ENCODE data around the gene JOSD2. TPM values are rescaled to one million over a fixed set of nuclear protein-coding genes. Genes with fewer than 3 reads are reported as not detected.

JOSD2 gene
- total and polyA plus RNA-seq, 4 experiments from 2014 or later: 22.4 to 35.8 (median 28.7) TPM

GRCh38 chr19:50464348-50464747 is 46.6 kb downstream of the JOSD2 start:
- intact Hi-C loops (cut with micrococcal nuclease): no loop called here
- Histone ChIP-seq H3K27ac (ENCODE audit: low read depth, low read length) (no peak overlapping the region), H3K27me3 (ENCODE audit: insufficient read depth, low read length) (peaks cover 2% of the 10 kb centered on the region), H3K4me1 (ENCODE audit: insufficient read depth, low read length) (no peaks in the 10 kb centered on the region), H3K4me3 (ENCODE audit: low read length in 2 of 2) (no peak overlapping the region), H3K36me3 (ENCODE audit: insufficient read depth, low read length) (no peaks in the 10 kb centered on the region), H3K9me3 (ENCODE audit: control insufficient read depth in 1 of 2, low read length in 2 of 2) (no peaks in the 10 kb centered on the region)
- CTCF ChIA-PET (ENCODE audit: partially characterized antibody): interaction anchor here (0.8 kb wide), 1 partner anchor 107 kb away, joined by 4 read pairs; no protein-coding TSS in a partner anchor
- POLR2A ChIA-PET (ENCODE audit: partially characterized antibody): no interaction called here
- peaks cover 3 to 6% (median 4%) of the 10 kb centered on the region in 4 donors for H3K4me1 Mint-ChIP-seq
- no peak overlapping the region for H3K4me3 Mint-ChIP-seq
- peaks cover 6 to 10% of the 10 kb centered on the region in 2 donors for H3K27me3 Mint-ChIP-seq
- no peaks in the 10 kb centered on the region for H3K36me3 Mint-ChIP-seq
- no peak for DNase-seq
- no peaks in the 10 kb centered on the region for H3K9me3 Mint-ChIP-seq
- no peak overlapping the region for H3K27ac Mint-ChIP-seq

GRCh38 chr19:50462970-50463369 is 48.0 kb downstream of the JOSD2 start:
- DNase-seq: no peak
- H3K4me3 ChIP-seq (ENCODE audit: low read length in 2 of 2): no peak overlapping the region
- no peaks in the 10 kb centered on the region for H3K36me3 ChIP-seq (ENCODE audit: insufficient read depth, low read length)
- ChIA-PET CTCF (ENCODE audit: partially characterized antibody) (interaction anchor here (0.9 to 1.8 kb wide), 4 partner anchors 11 to 105 kb away, joined by 3 to 11 read pairs (median 3); no protein-coding TSS in a partner anchor), POLR2A (ENCODE audit: partially characterized antibody) (interaction anchor here (1.1 kb wide), 1 partner anchor 13 kb away, joined by 3 read pairs; the partner anchor contains the start of genes EMC10 and GARIN5A)
- no peak overlapping the region for H3K27ac ChIP-seq (ENCODE audit: low read depth, low read length)
- H3K27me3 ChIP-seq (ENCODE audit: insufficient read depth, low read length): peaks cover 2% of the 10 kb centered on the region
- H3K27ac Mint-ChIP-seq: no peak overlapping the region
- H3K9me3 ChIP-seq (ENCODE audit: control insufficient read depth in 1 of 2, low read length in 2 of 2): no peaks in the 10 kb centered on the region
- intact Hi-C loops (cut with micrococcal nuclease): no loop called here
- H3K4me1 Mint-ChIP-seq: peaks cover 3 to 6% (median 4%) of the 10 kb centered on the region in 4 donors
- H3K36me3 Mint-ChIP-seq: no peaks in the 10 kb centered on the region
- H3K27me3 Mint-ChIP-seq: peaks cover 6 to 10% of the 10 kb centered on the region in 2 donors
- no peak overlapping the region for H3K4me3 Mint-ChIP-seq
- H3K4me1 ChIP-seq (ENCODE audit: insufficient read depth, low read length): no peaks in the 10 kb centered on the region
- no peaks in the 10 kb centered on the region for H3K9me3 Mint-ChIP-seq

- DNase-seq: peak in 4 of 5 donors; percentile 37 to 51 (median 46)
- Histone ChIP-seq H3K27me3 (ENCODE audit: insufficient read depth, low read length) (peaks cover 2% of the 10 kb centered on the region), H3K4me1 (ENCODE audit: insufficient read depth, low read length) (no peaks in the 10 kb centered on the region), H3K9me3 (ENCODE audit: control insufficient read depth in 1 of 2, low read length in 2 of 2) (no peaks in the 10 kb centered on the region), H3K27ac (ENCODE audit: low read depth, low read length) (no peak overlapping the region), H3K4me3 (ENCODE audit: low read length in 2 of 2) (no peak overlapping the region), H3K36me3 (ENCODE audit: insufficient read depth, low read length) (no peaks in the 10 kb centered on the region)
- Mint-ChIP-seq H3K36me3 (no peaks in the 10 kb centered on the region), H3K4me1 (peaks cover 3 to 6% (median 4%) of the 10 kb centered on the region in 4 donors), H3K27ac (peak overlapping the region in 1 of 7 donors; percentile 63), H3K27me3 (peaks cover 5 to 18% of the 10 kb centered on the region in 2 donors), H3K4me3 (no peak overlapping the region), H3K9me3 (no peaks in the 10 kb centered on the region)
- intact Hi-C loops (cut with micrococcal nuclease): loop anchor here (1.0 kb wide), 2 partner anchors 93 to 104 kb away; no protein-coding TSS in a partner anchor
- CTCF ChIA-PET (ENCODE audit: partially characterized antibody): interaction anchor here (0.7 to 1.9 kb wide), 11 partner anchors 13 to 104 kb away, joined by 3 to 19 read pairs (median 5); partner anchors contain the start of gene NAPSA
- POLR2A ChIA-PET (ENCODE audit: partially characterized antibody): interaction anchor here (1.9 kb wide), 1 partner anchor 104 kb away, joined by 9 read pairs; no protein-coding TSS in a partner anchor
Measured at GRCh38 chr19:50461066-50461875, 49.7 kb downstream of the JOSD2 start.

- H3K36me3 ChIP-seq (ENCODE audit: insufficient read depth, low read length): no peaks in the 10 kb centered on the region
- peaks cover 3 to 6% (median 4%) of the 10 kb centered on the region in 4 donors for H3K4me1 Mint-ChIP-seq
- no peak overlapping the region for H3K4me3 ChIP-seq (ENCODE audit: low read length in 2 of 2)
- POLR2A ChIA-PET (ENCODE audit: partially characterized antibody): interaction anchor here (1.0 to 1.9 kb wide), 2 partner anchors 92 to 103 kb away, joined by 3 to 9 read pairs; no protein-coding TSS in a partner anchor
- H3K4me3 Mint-ChIP-seq: no peak overlapping the region
- H3K27ac ChIP-seq (ENCODE audit: low read depth, low read length): no peak overlapping the region
- H3K27me3 Mint-ChIP-seq: peaks cover 7 to 25% of the 10 kb centered on the region in 2 donors
- H3K27me3 ChIP-seq (ENCODE audit: insufficient read depth, low read length): peaks cover 2% of the 10 kb centered on the region
- H3K9me3 ChIP-seq (ENCODE audit: control insufficient read depth in 1 of 2, low read length in 2 of 2): no peaks in the 10 kb centered on the region
- intact Hi-C loops (cut with micrococcal nuclease): no loop called here
- H3K4me1 ChIP-seq (ENCODE audit: insufficient read depth, low read length): no peaks in the 10 kb centered on the region
- no peaks in the 10 kb centered on the region for H3K36me3 Mint-ChIP-seq
- DNase-seq: no peak
- H3K27ac Mint-ChIP-seq: no peak overlapping the region
- H3K9me3 Mint-ChIP-seq: no peaks in the 10 kb centered on the region
- CTCF ChIA-PET (ENCODE audit: partially characterized antibody): interaction anchor here (0.6 to 1.9 kb wide), 10 partner anchors 14 to 103 kb away, joined by 3 to 19 read pairs (median 5); partner anchors contain the start of gene NAPSA
Measured at GRCh38 chr19:50460161-50460765, 50.7 kb downstream of the JOSD2 start.

GRCh38 chr19:50459638-50460037 is 51.4 kb downstream of the JOSD2 start:
- no peak for DNase-seq
- Mint-ChIP-seq H3K4me3 (no peak overlapping the region), H3K4me1 (peaks cover 3 to 6% (median 4%) of the 10 kb centered on the region in 4 donors), H3K9me3 (no peaks in the 10 kb centered on the region), H3K27ac (no peak overlapping the region), H3K36me3 (no peaks in the 10 kb centered on the region), H3K27me3 (peaks cover 10 to 26% of the 10 kb centered on the region in 2 donors)
- no peaks in the 10 kb centered on the region for H3K36me3 ChIP-seq (ENCODE audit: insufficient read depth, low read length)
- peaks cover 2% of the 10 kb centered on the region for H3K27me3 ChIP-seq (ENCODE audit: insufficient read depth, low read length)
- H3K27ac ChIP-seq (ENCODE audit: low read depth, low read length): no peak overlapping the region
- intact Hi-C loops (cut with micrococcal nuclease): no loop called here
- CTCF ChIA-PET (ENCODE audit: partially characterized antibody): interaction anchor here (1.5 to 1.6 kb wide), 2 partner anchors 14 to 19 kb away, joined by 5 to 7 read pairs; no protein-coding TSS in a partner anchor
- H3K4me3 ChIP-seq (ENCODE audit: low read length in 2 of 2): no peak overlapping the region
- POLR2A ChIA-PET (ENCODE audit: partially characterized antibody): interaction anchor here (1.0 kb wide), 1 partner anchor 91 kb away, joined by 3 read pairs; no protein-coding TSS in a partner anchor
- no peaks in the 10 kb centered on the region for H3K4me1 ChIP-seq (ENCODE audit: insufficient read depth, low read length)
- H3K9me3 ChIP-seq (ENCODE audit: control insufficient read depth in 1 of 2, low read length in 2 of 2): no peaks in the 10 kb centered on the region

GRCh38 chr19:50459067-50459456 is 51.9 kb downstream of the JOSD2 start:
- no peak for DNase-seq
- no peaks in the 10 kb centered on the region for H3K9me3 ChIP-seq (ENCODE audit: control insufficient read depth in 1 of 2, low read length in 2 of 2)
- H3K27me3 Mint-ChIP-seq: peaks cover 10 to 26% of the 10 kb centered on the region in 2 donors
- no peaks in the 10 kb centered on the region for H3K36me3 Mint-ChIP-seq
- H3K4me1 ChIP-seq (ENCODE audit: insufficient read depth, low read length): no peaks in the 10 kb centered on the region
- intact Hi-C loops (cut with micrococcal nuclease): no loop called here
- H3K36me3 ChIP-seq (ENCODE audit: insufficient read depth, low read length): no peaks in the 10 kb centered on the region
- no peak overlapping the region for H3K4me3 Mint-ChIP-seq
- no peak overlapping the region for H3K27ac Mint-ChIP-seq
- POLR2A ChIA-PET (ENCODE audit: partially characterized antibody): no interaction called here
- H3K4me3 ChIP-seq (ENCODE audit: low read length in 2 of 2): no peak overlapping the region
- H3K27me3 ChIP-seq (ENCODE audit: insufficient read depth, low read length): peaks cover 2% of the 10 kb centered on the region
- CTCF ChIA-PET (ENCODE audit: partially characterized antibody): no interaction called here
- H3K4me1 Mint-ChIP-seq: peaks cover 3 to 6% (median 4%) of the 10 kb centered on the region in 4 donors
- no peak overlapping the region for H3K27ac ChIP-seq (ENCODE audit: low read depth, low read length)
- H3K9me3 Mint-ChIP-seq: no peaks in the 10 kb centered on the region
